GM23248 (cell line): ENCODE data around the gene TEX26.

ENCODE experiments used
- EZH2 ChIP-seq: fragments of 200-600 bp; sonication (generic); IDR thresholded peaks from 2 replicates; pipeline ENCODE4 v1.6.1; 2018; ENCODE audit warnings: antibody characterized with exemption, mild to moderate bottlenecking; ENCODE audit not compliant: insufficient read depth, poor library complexity, severe bottlenecking
- EZH2phosphoT487 ChIP-seq: fragments of 200-600 bp; sonication (generic); IDR thresholded peaks from 2 replicates; pipeline ENCODE4 v1.6.1; 2018; ENCODE audit warnings: antibody characterized with exemption, moderate library complexity, mild to moderate bottlenecking, low read depth; ENCODE audit not compliant: insufficient read depth

GRCh38 chr13:30892966-30893365 lies 39.5 kb upstream of the TEX26 start:
- TF ChIP-seq EZH2 (no peak), EZH2phosphoT487 (no peak)
